Muscle of back (tissue), 11 donors: ENCODE results near the gene PPL. TPM values are rescaled to one million over a fixed set of nuclear protein-coding genes. Genes with fewer than 3 reads are reported as not detected.

Experiments used
- DNase-seq, 3 donors: peaks; one replicate each; pipeline versions ENCODE4 v3.0.0 to v3.0.0-alpha.2; 2013
- polyA plus RNA-seq, 10 donors: library from polyadenylated mRNA; unstranded; fragments of 120-200 nt; gene quantifications; one replicate each; pipeline ENCODE4 v1.2.1, GENCODE V29; 2013; ENCODE audit not compliant: insufficient read length in 10 of 10

The PPL gene
- polyA plus RNA-seq, 10 donors = 0.57 to 20.2 (median 1.2) TPM

DNA sequence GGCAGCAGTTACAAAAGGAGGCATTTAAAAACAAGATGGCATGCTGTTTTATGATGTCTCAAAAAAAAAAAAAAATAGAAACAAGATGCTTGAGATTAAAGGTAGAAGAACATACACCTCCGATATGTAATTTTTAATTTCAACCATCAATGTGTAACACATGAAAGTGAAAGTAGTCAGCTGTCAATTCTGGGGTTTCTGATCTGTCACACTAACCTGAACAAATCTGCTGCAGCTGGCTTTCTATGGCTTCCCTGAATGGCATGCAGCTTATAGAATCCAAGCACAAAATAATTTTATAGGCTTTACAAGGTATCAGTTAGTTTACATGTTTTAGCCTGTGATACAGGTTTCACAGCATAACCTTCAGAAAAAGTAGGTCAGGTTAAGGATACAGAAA lies 103.4 kb downstream of the PPL start:
- no peak for DNase-seq

DNA sequence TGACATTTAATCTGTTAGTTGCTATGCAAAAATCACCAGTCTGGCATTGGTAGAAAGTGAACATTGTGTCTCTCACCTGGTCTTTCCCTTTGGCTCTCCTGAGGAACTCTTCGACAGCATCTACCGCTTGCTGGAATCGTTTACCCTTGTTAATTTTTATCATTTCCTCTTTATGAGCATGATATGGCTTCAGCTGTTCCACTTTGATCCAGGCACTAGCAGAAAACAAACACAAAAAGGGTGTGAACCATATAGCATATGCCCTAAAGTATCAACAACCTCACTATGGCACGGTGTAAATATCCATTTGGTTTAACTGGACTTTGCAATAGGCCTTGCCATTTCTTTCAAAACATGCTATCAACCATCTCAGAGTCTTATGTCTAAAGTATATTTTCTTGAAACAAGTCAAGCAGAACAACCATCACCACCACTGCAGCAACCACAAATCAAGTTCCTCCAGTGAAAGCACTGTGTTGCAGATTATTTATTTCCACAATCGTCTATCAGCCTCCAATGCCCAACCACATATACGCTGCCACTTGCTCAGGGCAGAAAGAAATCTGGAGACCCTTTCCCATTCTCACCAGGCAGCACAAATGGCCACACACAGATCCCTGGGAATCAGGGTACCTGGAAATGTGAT lies 104.1 kb downstream of the PPL start:
- DNase-seq = no peak

Other genes starting within 250 kb of the PPL start
- gene NUDT16L1, start 243.6 kb downstream of the PPL start, polyA plus RNA-seq = 10 to 100 TPM; 15.9 to 28.0 (median 21.2) TPM
- gene ANKS3, start 202.9 kb downstream of the PPL start, polyA plus RNA-seq = 10 to 100 TPM in 9 of 10 donors, 1 to 10 TPM in 1; 9.7 to 22.3 (median 13.8) TPM
- 1 to 10 TPM in 1 of 10 donors, under 1 TPM in 9; 0.35 to 1.0 (median 0.71) TPM for gene DNAAF8, start 202.6 kb downstream of the PPL start, polyA plus RNA-seq
- 10 to 100 TPM in 3 of 10 donors, 1 to 10 TPM in 7; 7.1 to 11.9 (median 8.8) TPM for gene ZNF500, start 170.0 kb downstream of the PPL start, polyA plus RNA-seq
- gene SEPTIN12, start 148.8 kb downstream of the PPL start, polyA plus RNA-seq = 1 to 10 TPM in 1 of 10 donors, not detected in 9; 9.8 TPM
- under 1 TPM in 3 of 10 donors, not detected in 7; 0.37 to 0.52 (median 0.46) TPM for gene SMIM22, start 141.8 kb downstream of the PPL start, polyA plus RNA-seq
- 10 to 100 TPM in 9 of 10 donors, 1 to 10 TPM in 1; 6.6 to 14.9 (median 12.3) TPM for gene ROGDI, start 134.5 kb downstream of the PPL start, polyA plus RNA-seq
- gene GLYR1, start 89.9 kb downstream of the PPL start, polyA plus RNA-seq = 10 to 100 TPM; 40.5 to 61.3 (median 49.6) TPM
- gene UBN1, start 89.7 kb downstream of the PPL start, polyA plus RNA-seq = 10 to 100 TPM; 15.8 to 23.0 (median 19.5) TPM
- 1 to 10 TPM in 2 of 10 donors, under 1 TPM in 8; 0.52 to 1.3 (median 0.80) TPM for gene SEC14L5, start 21.2 kb upstream of the PPL start, polyA plus RNA-seq
- gene NAGPA, start 96.8 kb upstream of the PPL start, polyA plus RNA-seq = 1 to 10 TPM; 3.0 to 5.4 (median 4.6) TPM
- under 1 TPM in 8 of 10 donors, not detected in 2; 0.15 to 0.94 (median 0.53) TPM for gene C16orf89, start 128.8 kb upstream of the PPL start, polyA plus RNA-seq
- 10 to 100 TPM in 9 of 10 donors, 1 to 10 TPM in 1; 9.5 to 14.1 (median 10.7) TPM for gene ALG1, start 134.7 kb upstream of the PPL start, polyA plus RNA-seq
- 10 to 100 TPM in 7 of 10 donors, 1 to 10 TPM in 3; 8.3 to 14.2 (median 10.4) TPM for gene EEF2KMT, start 160.6 kb upstream of the PPL start, polyA plus RNA-seq